ENCODE measurements around the gene NELL2.

- TF ChIP-seq EP300 (IDR thresholded peaks at IDR 0.05; ENCODE audit: borderline replicate concordance in 1 of 2, low read depth in 1 of 2, low read length in 1 of 2) (no peak), CHD2 (IDR thresholded peaks at IDR 0.05; ENCODE audit: low read length, partially characterized antibody) (no peak), EZH2phosphoT487 (IDR thresholded peaks at IDR 0.05; ENCODE audit: borderline replicate concordance, low read depth) (no peak), NFIC (IDR thresholded peaks at IDR 0.05; ENCODE audit: borderline replicate concordance) (no peak), CTCF (IDR thresholded peaks at IDR 0.05) (no peak), POLR2AphosphoS5 (IDR thresholded peaks at IDR 0.05; ENCODE audit: low read depth, low read length) (no peak)
Measured at GRCh38 chr12:44863867-44864266, 12.2 kb downstream of the NELL2 start.

Data from SK-N-SH (cell line).